ENCODE data around the gene EFR3B.
A peak's percentile ranks its signal among the peaks of the same experiment; 100 is the strongest.
"Not testable (repeated sequence)": the region's sequence is repeated elsewhere in the genome, so short reads cannot be mapped to it uniquely, and the experiment has no call there.

Gene EFR3B, protein sequence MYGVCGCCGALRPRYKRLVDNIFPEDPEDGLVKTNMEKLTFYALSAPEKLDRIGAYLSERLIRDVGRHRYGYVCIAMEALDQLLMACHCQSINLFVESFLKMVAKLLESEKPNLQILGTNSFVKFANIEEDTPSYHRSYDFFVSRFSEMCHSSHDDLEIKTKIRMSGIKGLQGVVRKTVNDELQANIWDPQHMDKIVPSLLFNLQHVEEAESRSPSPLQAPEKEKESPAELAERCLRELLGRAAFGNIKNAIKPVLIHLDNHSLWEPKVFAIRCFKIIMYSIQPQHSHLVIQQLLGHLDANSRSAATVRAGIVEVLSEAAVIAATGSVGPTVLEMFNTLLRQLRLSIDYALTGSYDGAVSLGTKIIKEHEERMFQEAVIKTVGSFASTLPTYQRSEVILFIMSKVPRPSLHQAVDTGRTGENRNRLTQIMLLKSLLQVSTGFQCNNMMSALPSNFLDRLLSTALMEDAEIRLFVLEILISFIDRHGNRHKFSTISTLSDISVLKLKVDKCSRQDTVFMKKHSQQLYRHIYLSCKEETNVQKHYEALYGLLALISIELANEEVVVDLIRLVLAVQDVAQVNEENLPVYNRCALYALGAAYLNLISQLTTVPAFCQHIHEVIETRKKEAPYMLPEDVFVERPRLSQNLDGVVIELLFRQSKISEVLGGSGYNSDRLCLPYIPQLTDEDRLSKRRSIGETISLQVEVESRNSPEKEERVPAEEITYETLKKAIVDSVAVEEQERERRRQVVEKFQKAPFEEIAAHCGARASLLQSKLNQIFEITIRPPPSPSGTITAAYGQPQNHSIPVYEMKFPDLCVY

DNA sequence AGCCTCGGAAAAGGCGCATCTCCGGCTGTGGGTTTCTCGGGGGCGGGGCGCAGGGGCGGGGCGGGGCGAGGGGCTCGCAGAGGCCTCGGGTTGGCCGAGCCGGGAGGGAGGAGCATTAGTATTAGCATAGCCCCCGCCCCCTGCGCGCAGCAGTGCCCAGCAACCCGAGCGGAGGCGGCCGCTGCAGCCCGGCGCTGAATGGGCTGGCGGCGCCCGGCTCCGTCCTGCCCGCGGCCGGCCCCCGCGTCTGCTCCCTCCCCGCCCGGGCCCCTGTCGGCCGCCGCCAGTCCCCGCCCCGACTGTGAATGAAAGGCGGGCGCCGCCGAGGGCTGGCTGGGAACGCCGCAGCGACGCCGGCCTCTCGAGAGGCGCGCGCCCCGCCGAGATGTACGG is at the start of gene EFR3B:
EFR3B (plus strand) TSS at position 149 of the 393 bp plus-strand sequence; CDS start at position 386, 237 bp downstream.
- peak; percentile 84 for DNase-seq

DNA sequence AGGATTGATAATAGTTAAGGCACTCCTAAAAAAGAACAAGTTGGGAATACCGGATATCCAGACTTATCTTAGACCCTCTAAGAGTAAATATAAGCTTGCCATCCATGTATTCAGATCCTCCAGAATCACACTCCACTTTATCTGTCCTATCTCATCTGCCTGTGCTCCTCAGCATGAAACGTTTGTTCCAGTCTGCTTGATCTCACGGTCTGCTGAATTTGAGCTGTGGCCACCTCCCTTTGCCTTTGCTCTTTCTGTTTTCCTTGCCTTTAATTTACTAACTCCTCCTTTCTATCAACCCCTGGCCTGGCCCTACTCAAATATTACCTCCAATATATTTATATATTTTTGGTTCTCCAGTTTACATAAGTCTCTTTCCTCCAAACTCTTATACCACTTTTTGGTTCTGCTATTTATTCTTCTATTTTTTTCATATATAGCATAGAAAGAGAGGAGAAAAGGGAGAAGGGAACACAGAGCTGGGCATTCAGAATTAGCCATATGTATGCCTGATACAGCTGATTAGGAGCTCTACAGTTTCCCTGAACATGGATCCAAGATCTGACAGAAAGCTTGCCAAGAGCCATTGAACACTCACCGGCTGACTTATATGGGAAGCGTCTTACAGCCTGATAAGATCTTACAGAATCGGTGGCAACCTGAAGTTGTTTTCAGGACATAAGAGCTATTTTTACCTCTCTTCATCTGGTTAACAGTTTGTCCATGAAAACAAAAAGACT is 48.3 kb upstream of the EFR3B start:
- DNase-seq: no peak

DNA sequence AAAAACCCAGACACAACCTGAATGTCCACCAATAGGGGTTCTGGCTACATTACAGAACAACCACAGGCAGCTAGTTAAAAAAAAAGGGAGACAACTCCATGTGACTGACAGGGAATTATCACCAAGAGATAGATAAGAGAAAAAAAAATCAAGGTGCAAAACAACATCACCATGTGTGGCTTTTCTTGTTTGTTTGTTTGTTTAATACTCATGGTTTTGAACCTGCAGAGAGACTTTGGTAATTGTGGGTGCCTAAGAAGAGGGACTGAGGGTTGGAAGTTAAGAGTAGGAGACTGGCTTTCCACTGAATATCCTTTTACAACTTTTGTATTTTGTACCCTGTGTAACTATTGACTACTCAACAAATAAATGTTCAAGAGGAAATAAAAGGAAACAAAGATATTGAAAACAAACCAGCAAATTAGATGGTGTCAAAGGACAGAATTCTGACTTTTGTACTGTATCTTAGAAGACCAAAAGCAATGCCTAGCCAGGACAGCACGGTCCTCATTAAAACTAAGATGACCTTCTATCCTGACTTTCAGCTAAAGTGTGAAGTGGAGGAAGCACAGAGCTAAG is 47.6 kb upstream of the EFR3B start:
- DNase-seq: no peak

DNA sequence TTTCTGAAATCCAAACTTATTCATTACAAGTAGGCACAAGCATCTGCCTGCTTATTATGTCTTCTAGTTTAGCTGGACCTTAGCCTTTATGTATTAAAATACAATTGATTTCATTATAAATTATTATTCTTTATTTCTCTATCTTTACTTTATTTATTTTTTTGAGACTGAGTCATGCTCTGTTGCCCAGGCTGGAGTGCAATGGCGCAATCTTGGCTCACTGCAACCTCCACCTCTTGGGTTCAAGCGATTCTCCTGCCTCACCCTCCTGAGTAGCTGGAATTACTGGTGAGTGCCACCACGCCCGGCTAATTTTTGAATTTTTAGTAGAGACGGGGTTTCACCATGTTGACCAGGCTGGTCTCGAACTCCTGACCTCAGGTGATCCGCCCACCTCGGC is 42.8 kb upstream of the EFR3B start:
- DNase-seq: not testable (repeated sequence)

DNA sequence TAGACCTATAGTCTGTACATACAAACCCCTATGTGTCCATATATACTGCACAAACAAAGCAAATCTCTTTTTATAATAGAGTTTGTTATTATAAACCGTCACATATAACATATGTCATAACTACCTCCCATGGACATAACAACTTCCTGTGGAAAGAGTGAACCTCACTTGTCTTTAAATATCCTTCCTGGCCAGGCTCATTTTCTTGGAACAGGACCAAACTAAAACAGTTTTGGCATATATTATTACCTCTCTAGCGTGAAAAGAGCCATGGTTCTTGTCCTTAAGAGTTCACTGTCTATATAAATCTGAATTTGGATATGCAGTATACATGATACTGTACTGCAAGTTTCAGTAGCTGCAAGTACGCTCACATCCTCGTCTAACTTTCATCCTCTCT is 41.8 kb upstream of the EFR3B start:
- DNase-seq: no peak

DNA sequence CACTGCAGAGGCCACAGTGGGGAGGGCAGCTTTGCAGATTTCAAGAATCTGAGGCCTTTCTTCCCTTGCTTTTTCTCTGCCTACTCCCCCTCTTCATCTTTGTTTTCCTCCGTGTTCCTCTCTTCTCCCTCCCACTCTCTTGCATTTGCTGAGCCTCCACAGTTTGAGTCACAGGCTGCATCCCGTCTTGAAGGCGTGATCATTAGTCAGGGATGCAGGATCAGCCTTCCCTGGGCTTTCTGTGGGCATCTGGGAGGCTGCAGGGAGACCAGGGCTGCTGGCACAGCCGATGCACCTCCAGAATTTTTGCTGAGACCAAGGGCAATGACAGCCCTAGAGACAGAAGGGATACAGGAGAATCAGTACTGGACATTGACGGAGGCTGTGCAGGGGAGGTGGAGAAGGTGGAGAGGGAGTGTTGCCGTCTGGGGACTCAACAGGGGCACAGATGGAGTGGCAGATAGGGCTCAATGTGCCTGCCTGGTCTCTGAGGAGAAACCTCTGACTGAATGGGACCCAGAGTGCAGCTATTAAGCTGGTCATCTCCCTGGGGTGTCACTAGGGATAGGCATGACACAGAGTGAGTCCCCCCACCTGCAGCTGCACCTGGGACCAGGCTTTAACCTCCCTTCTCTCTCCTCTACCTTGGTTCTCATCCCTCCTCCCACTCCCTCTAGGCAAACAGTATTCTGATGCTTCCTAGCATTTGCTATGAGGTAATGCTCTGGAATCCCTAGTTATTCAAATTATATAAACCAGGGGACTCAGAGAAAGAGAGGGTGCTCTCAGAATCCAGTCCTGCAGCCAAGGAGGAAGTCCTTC is 41.2 kb upstream of the EFR3B start:
- no peak for DNase-seq

DNA sequence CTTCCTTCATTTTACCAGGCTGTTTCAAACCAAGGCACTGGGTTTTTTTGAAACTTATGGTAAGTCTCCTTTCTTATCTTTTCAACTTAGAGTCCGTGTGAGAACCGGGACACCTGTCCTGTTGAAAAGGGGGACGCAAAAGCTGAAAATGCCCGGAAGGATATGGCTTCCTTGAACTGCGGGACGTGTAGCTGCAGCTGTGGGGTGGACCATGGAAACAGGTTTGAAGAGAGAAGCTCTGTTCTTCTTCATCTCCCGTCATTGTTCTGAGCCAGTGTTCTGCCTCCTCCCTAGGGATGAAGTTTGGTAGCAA is 40.6 kb upstream of the EFR3B start:
- no peak for DNase-seq

DNA sequence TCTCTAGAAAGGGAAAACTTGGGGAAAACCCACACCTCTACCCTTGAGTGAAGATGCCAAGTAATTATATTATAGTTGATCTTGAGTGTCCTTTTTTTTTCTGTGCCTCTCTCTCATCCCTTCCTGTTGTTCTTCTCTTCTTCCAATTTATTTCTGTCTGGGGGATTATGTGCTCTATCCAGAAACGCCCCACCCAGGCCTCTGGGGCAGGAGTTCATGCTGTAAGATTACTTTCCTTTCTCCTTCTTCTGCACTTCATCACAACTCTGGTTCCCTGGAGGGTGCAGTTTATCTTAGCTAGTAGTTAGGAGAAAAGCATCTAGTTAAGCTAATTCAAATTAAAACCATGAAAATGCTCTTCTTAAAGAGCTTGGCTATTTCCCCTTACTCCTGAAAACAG is 39.8 kb upstream of the EFR3B start:
- DNase-seq: no peak

DNA sequence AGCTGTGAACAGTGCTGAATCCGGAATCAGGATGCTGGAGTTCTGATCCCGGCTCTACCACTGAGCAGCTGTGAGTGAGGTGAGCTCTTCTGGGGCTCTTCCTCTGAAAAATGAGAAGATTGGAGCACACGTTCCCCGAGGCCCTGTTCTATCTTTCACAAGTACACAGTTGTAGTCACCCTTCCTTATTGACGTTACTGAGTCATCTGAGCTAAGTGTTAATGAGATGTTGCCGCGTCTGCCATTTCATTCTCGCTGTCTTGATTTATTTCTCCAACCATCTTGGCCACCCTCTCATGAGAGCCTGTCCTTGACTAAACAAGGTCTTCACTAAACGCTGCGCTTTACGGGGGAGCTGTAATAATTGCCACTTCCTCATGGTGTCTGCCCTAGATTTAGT is 31.9 kb upstream of the EFR3B start:
- no peak for DNase-seq

DNA sequence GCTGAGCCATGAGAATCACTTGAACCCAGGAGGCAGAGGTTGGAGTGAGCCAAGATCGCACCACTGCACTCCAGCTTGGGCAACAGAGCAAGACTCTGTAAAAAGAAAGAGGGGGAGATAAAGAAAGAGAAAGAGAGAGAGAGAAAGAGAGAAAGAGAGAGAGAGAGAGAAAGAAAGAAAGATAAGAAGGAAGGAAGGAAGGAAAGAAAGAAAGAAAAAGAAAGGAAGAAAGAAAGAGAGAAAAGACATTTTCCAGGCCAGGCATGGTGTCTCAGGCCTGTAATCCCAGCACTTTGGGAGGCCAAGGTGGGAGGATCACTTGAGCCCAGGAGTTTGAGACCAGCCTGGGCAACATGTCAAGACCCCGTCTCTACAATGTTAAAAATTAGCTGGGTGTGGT is 30.5 kb upstream of the EFR3B start:
- not testable (repeated sequence) for DNase-seq

DNA sequence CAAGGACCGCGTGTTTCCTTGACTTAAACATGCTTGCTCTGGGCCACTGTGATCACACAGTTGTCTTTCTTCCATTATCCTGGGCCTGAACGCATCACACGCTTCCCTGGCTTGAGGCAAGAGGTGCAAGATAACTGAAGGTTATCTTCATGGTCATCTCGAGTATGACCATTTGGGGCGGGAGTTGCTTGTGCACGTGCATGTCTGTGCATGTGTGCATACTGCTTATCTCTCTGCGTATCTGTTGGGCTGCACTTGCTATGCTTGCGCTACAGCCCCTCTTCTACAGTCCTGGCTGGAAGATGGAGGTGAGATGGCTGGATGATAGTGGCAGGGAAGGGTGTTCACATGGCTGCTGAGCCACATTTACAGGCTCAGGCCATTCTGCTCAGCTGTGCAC is 27.2 kb upstream of the EFR3B start:
- DNase-seq: no peak

DNA sequence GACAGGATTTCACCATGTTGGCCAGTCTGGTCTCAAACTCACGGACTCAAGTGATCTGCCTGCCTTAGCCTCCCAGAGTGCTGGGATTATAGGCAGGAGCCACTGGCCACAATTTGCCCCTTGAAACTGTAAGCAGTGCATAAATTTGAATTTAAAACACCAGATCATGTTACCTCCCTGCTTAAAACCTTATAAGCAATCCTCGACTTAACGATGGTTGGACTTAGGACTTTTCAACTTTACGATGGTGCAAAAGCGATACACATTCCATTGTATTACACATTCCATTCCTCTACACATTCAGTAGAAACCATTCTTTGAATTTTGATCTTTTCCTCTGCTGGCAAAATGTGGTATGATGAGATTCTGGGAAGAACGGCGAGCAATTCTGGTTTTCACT is 23.2 kb upstream of the EFR3B start:
- DNase-seq: no peak

DNA sequence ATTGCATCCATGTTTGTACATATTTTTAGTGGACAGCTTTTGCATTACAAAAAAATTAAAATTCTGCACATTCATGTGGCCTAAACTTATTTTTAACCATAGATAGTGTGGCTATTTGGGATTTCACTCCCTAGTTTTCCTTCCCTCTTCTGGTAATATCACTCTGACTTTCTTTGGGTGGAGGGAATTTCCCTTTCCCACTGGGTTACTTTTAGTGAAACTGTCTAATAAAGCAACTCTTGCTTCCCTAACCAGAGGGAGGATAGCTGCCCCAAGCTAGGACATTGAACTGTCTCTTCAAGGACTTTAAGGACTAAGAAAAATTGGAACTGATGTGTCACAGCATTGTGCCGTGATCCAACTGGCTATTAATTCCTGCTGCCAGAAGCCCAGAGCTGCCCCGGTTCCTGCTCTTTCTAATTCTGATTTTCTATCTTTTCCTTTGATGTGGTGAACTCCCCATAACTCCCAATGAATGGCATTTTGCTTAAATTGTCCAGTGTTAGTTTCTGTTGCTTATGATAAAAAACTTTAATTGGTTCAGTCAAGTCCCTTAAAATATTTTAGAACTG is 20.0 kb upstream of the EFR3B start:
- DNase-seq: no peak

DNA sequence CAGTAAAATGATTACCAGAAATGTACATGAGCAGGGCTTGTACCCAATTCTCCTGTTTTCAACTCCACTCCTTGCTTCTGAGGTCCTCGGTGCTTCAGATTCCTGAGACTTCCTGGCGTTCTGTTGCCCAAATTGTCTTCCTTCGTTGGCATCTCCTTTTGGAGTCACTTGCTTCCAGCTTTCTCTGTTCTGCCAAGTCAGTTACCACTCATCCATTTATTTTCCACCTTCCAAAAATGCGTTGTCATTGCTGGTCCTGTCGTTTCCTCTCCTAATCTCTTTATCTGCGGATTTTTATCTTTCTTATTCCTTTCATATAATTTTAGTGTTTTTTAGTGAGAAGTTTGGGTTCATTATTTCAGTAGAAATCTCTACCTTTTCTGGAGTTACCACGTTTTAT is 18.5 kb upstream of the EFR3B start:
- no peak for DNase-seq

DNA sequence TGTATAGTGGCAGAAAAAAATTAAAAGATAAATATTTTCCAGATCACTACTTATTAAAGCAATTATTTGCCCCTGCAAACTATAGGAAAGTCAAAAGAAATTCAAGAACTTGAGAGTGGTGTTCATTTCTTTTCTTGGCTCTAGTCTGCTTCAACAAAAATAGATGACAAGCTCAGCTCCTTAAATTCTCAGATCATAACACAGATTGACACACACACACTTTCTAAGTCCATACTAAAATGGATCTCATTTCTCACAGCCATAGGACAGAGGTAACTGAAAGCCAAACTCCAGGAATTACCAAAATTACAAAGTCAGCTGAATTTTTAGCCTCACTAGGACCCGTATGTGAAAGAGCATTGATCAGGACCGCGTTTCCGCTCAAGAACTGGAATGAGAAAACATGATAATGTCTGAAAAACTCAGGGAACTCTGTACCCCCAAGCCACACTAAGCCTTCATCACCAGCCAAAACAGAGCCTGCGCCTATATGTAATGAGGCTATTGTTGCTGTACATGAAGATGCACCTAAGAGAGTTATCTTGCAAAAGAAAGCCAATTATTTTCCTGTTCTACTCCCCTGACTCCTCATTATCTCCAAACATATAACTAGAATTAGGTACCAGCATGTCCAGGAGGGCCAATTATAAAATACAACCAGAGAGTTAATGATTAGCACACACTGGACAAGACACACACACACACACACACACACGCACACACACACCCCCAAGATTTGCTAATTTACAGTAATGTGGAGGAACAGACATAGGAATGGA is 16.5 kb upstream of the EFR3B start:
- no peak for DNase-seq

DNA sequence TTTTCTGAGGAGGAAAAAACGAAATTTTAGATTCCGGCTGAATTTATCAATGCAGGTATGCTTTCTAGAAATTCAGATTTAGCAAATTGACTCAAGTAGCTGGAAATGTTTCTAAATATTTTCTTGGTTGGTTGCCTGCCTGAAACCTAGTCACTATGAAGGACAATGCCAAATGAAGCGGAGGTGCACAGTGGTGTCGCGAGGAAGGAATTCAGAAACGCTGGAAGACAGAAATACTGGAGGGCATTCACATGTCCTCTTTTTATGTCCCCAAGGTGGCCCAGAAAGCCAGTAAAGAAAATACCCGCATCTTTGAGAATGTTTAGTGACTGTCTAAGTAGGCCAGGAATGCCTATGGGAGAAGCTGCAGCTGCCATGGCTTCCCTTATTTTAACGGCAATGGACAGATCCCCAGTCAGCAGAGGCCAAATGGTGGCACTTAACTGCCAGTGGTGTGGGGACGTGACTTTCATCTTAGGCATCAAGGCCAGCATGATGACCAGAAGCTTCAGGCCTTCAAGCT is 15.8 kb upstream of the EFR3B start:
- DNase-seq: no peak

DNA sequence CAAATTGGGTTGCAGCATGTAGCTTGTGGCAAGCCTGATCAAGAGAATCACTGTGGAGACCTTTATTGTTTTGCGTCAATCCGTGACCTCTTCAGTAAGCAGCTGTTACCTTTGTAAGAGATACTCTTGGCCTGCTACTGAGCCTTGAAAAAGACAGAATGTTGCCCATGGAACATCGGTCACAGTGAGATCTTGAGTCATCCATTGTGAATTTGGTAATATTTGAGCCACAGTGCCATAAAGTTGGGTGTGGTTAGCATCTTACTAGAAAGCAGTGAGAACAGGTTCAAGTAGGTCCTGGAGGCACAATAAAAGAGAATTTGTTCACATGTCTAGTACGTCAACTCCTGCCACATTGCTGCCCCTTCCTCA is 12.7 kb upstream of the EFR3B start:
- no peak for DNase-seq

DNA sequence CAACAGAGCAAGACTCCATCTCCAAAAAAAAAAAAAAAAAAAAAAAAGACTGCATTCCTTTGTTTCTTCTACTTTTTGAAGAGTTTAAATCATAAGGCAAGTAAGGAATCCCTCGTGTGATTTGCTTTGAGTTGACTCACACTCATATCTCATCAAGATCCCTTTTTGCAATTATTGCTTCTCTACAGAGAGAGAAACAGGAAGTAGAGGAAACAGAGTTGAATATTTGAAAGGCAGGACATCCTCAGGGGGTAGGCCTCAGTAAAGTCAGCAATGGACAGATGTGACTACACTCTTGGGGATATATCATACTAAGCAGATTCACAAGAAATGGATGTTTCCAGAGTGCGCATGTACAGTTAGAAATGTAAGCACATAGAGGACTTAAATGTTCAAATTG is 11.2 kb upstream of the EFR3B start:
- no peak for DNase-seq

DNA sequence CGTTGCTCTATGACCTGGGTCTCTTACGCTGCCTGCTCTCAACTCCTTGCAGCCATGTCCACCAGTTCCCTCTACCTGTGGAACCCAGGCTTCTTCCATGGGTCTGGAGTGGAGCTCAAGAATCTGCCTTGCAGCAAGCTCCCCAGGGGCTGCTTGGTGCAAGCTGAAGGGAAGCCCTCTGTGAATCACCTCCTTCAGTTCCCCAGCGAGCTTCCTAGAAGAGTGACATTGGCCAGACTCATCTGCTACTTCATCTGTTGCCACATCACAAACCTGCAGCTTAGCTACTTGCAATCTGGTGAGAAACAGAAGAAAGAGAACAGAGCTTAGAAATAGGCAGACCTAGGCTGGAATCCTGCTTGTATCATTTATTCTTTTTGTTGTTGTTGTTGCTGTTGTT is 9.8 kb upstream of the EFR3B start:
- DNase-seq: no peak

DNA sequence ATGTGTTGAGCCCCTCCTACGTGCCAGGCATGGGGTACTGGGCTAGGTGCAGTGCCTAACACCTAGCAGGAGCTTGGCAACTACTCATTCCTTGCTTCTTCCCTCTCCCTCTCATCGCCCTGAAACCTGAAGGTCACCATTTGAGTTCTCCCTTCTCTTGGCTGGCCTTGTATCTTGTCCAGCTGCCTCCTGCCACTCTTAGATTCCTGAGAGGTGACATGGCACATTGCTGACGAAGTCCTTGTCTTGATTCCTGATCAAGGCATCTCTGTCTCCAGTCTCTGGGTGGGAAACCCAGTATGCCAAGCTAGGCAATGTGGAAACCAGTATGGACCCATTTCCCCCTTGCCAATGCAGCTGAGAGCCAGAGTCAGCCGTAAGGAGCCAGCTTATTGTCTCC is 9.0 kb upstream of the EFR3B start:
- DNase-seq: no peak

DNA sequence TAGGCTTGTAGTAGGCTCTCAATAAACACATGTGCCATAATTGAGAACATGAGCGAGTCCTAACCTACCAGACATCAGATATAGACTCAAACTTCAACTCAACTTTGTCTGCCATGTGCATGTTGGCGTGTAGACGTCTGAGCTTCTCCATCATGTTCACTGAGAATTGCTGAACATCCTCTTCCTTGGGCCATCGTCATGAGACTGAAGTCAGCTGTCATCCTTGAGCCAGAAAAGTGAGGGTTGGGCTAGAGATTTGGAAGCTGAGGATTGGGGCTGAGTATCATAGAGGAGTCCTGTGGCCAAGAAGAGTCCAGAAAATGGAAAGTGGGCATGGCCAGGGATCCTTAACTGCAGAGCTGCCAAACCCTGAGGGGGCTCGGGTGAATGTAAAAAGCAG is 7.8 kb upstream of the EFR3B start:
- DNase-seq: no peak
